ENCODE results near the gene LRRC61.

The LRRC61 gene

GRCh38 chr7:150332852-150333635, 9.9 kb downstream of the LRRC61 start:
- DNase-seq = no peak

GRCh38 chr7:150333659-150334058, 10.5 kb downstream of the LRRC61 start:
- no peak for DNase-seq

- no peak for DNase-seq
Measured at GRCh38 chr7:150334108-150334507, 11.0 kb downstream of the LRRC61 start.

- DNase-seq = no peak
Measured at GRCh38 chr7:150335108-150335773, 12.1 kb downstream of the LRRC61 start.

- no peak for DNase-seq
Measured at GRCh38 chr7:150335774-150336112, 12.6 kb downstream of the LRRC61 start.

- DNase-seq = no peak
Measured at GRCh38 chr7:150336746-150337145, 13.6 kb downstream of the LRRC61 start.

- no peak for DNase-seq
Measured at GRCh38 chr7:150337179-150337578, 14.0 kb downstream of the LRRC61 start.

- DNase-seq = no peak
Measured at GRCh38 chr7:150337659-150338081, 14.5 kb downstream of the LRRC61 start.

- no peak for DNase-seq
Measured at GRCh38 chr7:150338166-150338829, 15.1 kb downstream of the LRRC61 start.

GRCh38 chr7:150339409-150339809, 16.3 kb downstream of the LRRC61 start:
- DNase-seq = no peak

- peak; percentile 32 for DNase-seq
Measured at GRCh38 chr7:150340024-150340749, 17.0 kb downstream of the LRRC61 start.

- DNase-seq = no peak
Measured at GRCh38 chr7:150340875-150341262, 17.7 kb downstream of the LRRC61 start.

- no peak for DNase-seq
Measured at GRCh38 chr7:150341263-150342120, 18.3 kb downstream of the LRRC61 start, which contains the start of gene RARRES2. RARRES2 (minus strand) TSS chr7:150341629; CDS start chr7:150340609, 1,020 bp downstream.

GRCh38 chr7:150342121-150342408, 18.9 kb downstream of the LRRC61 start:
- no peak for DNase-seq

GRCh38 chr7:150343225-150343624, 20.1 kb downstream of the LRRC61 start:
- no peak for DNase-seq

- no peak for DNase-seq
Measured at GRCh38 chr7:150344299-150344698, 21.1 kb downstream of the LRRC61 start.

GRCh38 chr7:150345012-150345411, 21.9 kb downstream of the LRRC61 start:
- no peak for DNase-seq

GRCh38 chr7:150346922-150347321, 23.8 kb downstream of the LRRC61 start:
- no peak for DNase-seq

GRCh38 chr7:150351587-150352194, 28.5 kb downstream of the LRRC61 start:
- DNase-seq = no peak

- DNase-seq = no peak
Measured at GRCh38 chr7:150355666-150356059, 32.5 kb downstream of the LRRC61 start.

- DNase-seq = peak; percentile 30
Measured at GRCh38 chr7:150356265-150356897, 33.2 kb downstream of the LRRC61 start.

Measured in fibroblast of skin of back (primary cell).